Activated naive CD8-positive, alpha-beta T cell (primary cell): ENCODE measurements around the gene DNAJC9.

Experiments used
- H3K27ac Mint-ChIP-seq: one replicate; pipeline ENCODE4 v1.8.0; 2021; ENCODE audit warnings: mixed read lengths
- H3K27me3 Mint-ChIP-seq: one replicate; pipeline ENCODE4 v1.8.0; 2021; ENCODE audit warnings: mixed read lengths
- H3K36me3 Mint-ChIP-seq: one replicate; pipeline ENCODE4 v1.8.0; 2021; ENCODE audit warnings: mixed read lengths
- H3K4me1 Mint-ChIP-seq: one replicate; pipeline ENCODE4 v1.8.0; 2021; ENCODE audit warnings: low read depth, mixed read lengths
- H3K4me3 Mint-ChIP-seq: one replicate; pipeline ENCODE4 v1.8.0; 2021; ENCODE audit warnings: mild to moderate bottlenecking, mixed read lengths
- H3K9me3 Mint-ChIP-seq: one replicate; pipeline ENCODE4 v1.8.0; 2021; ENCODE audit warnings: low read depth, mixed read lengths

DNAJC9 gene

DNA sequence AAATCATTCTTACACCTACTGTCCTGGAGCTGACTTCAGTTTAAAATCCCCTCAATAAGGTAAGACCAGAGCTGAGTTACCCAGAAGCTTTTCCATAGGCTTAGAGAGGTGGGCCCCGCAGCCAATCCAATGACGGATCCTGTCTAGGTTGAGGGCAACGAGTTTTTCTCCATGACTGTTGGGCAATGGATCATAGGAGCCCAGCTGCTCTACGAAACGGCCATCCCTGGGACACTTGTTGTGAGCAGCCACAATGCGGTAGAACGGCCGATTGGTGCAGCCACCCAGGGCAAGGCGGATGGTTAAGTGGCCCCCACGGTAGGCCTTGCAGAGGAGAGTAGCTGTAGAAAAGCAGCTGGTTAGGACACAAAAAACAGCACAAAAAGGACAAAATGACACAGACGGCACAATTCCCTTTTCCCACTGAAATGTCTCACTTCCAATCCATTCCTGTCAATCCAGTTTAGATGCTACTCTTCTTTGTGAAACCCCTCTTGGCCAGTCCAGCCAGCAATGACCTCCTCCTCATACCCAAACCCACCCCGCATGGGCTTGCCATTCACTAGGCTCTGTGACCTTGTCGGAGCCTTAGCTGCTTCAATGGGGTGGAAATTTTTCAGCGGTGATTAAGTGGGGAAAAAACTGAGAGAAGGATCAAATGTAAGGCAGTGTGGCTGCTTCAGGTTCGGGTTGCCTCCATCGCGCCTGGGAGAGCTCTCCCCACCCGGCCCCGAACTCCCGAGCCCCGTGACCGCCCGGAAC, 4.8 kb upstream of the DNAJC9 start:
- Mint-ChIP-seq H3K36me3 (peaks cover 6% of the 10 kb centered on the region), H3K4me3 (peak overlapping the region; percentile 96), H3K4me1 (peaks cover 24% of the 10 kb centered on the region), H3K27me3 (no peaks in the 10 kb centered on the region), H3K9me3 (no peaks in the 10 kb centered on the region), H3K27ac (peak overlapping the region; percentile 99)

DNA sequence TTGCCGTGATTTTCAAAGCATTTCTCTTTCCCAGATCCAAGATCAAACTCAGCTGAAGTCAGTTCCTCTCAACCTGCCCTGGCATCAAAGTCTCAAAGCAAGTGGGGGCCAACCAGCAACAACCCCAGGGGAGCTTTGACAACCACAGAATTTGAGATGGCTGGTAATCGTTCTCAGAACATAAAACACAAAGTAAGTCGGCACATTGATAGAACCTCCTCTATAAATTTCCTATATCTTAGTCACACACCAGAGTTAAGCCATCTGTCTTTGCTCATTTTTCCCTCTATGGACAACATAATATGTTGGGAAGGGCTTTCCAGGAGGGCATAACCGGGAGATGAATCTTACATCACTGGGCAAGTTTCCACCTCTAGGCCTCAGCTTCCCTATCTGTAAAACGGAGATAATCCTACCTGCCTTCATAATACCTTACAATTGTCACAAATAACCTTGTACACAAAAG, 1.2 kb upstream of the DNAJC9 start:
- H3K4me3 Mint-ChIP-seq: peak overlapping the region; percentile 99
- H3K36me3 Mint-ChIP-seq: peaks cover 10% of the 10 kb centered on the region
- no peaks in the 10 kb centered on the region for H3K27me3 Mint-ChIP-seq
- H3K9me3 Mint-ChIP-seq: no peaks in the 10 kb centered on the region
- H3K4me1 Mint-ChIP-seq: peaks cover 49% of the 10 kb centered on the region
- H3K27ac Mint-ChIP-seq: peak overlapping the region; percentile 96

DNA sequence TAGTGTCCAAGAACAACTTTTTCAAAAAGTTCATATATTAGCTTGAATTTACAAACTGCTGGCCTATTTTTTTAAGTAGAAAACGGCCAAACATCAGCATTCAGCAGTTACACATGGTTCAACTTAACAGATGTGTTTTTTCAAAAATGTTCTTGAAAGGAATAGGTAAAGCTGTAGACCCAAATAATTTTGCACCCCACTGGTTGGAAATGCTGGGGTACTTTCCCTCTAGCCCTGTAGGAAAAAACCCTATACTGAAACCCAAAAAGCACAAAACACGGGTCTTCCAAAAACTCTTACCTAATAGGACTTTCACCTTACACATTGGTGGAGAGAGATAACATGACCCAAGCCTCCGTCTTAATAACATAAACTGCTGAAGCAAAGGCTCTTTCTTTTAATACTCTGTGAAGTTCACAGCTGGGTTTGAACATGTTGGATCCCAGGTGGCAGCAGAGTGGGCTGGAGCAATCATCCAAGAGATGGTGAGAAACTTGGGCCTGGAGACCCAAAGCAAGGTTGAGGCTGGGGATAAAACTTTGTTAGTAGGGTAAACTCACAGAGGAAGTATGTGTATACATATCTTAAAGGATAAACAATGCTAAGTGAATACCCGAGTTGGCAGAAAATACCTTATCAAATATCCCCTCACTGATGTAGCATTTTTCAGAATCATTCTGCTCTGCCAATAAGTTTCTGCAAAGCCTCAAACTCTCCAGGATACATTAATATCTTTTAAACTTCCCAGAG, 629 bp upstream of the DNAJC9 start:
- no peaks in the 10 kb centered on the region for H3K9me3 Mint-ChIP-seq
- H3K36me3 Mint-ChIP-seq: peaks cover 10% of the 10 kb centered on the region
- no peaks in the 10 kb centered on the region for H3K27me3 Mint-ChIP-seq
- H3K4me1 Mint-ChIP-seq: peaks cover 47% of the 10 kb centered on the region
- peak overlapping the region; percentile 96 for H3K27ac Mint-ChIP-seq
- peak overlapping the region; percentile 99 for H3K4me3 Mint-ChIP-seq

DNA sequence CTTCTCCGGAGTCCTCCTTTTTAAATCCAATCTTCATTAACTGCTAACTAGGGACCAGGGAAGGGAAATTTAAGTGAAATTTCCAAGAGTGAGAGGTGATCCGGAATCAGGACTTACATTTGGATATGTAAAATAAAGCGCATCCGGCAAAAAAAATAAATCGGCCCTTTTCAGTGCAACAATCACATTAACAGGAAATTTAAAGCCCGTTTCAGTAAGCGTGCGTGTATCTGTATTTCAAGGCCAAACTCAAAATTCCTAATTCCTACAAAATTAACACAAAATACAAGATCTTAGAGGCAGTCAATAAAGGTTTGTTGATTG, 771 bp downstream of the DNAJC9 start:
- peaks cover 41% of the 10 kb centered on the region for H3K4me1 Mint-ChIP-seq

DNA sequence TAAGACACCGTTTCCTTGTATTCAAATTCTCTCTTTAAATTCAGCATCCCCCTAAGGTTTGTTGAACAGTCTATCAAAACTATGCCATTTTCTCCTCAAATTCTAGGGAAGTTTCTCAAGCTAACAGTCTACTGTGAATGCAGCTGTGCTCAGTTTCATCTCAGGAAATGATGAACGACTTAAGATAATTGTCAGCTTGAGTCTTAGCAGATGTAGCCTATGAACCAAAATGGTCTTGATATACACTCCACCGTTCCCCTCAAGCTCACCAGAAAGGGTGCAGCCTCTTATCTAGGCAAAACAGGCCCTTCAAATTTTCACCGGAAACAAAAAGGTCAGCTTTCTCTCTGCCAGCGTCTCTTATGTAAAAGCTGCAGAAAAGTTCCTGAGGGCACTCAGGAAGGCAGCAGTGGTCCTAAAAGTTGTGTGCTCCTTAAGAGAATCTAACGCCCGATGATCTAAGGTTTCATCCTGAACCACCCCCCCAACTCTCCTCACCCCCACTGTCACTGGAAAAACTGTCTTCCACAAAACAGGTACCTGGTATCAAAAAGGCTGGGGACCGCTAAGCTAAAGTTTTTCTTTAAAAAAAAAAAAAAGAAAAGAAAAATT, 2.1 kb downstream of the DNAJC9 start:
- Mint-ChIP-seq H3K4me3 (peak overlapping the region; percentile 99), H3K27me3 (no peaks in the 10 kb centered on the region), H3K4me1 (peaks cover 32% of the 10 kb centered on the region), H3K27ac (peak overlapping the region; percentile 46), H3K9me3 (no peaks in the 10 kb centered on the region), H3K36me3 (peaks cover 9% of the 10 kb centered on the region)

More for the DNA sequence above, 771 bp downstream of the DNAJC9 start:
- Mint-ChIP-seq H3K27ac (peak overlapping the region; percentile 96), H3K36me3 (peaks cover 10% of the 10 kb centered on the region), H3K27me3 (no peaks in the 10 kb centered on the region), H3K9me3 (no peaks in the 10 kb centered on the region), H3K4me3 (peak overlapping the region; percentile 99)

DNA sequence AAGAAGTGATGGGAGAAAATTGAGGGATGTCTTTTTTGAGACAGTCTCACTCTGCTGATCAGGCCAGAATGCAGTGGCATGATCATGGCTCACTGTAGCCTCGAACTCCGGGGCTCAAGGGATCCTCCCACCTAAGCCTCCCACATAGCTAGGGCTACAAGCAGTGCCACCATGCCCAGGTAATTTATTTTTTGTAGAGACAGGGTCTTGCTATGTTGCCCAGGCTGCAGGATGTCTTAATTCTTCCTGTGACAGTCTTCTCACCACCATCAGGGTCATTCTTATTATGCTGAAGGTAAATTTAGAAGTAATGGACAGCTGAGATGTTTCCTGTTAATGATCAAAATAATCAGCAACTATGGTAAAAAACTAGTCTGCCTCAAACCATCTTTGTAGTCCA, 7.1 kb downstream of the DNAJC9 start:
- peaks cover 9% of the 10 kb centered on the region for H3K4me1 Mint-ChIP-seq
- H3K36me3 Mint-ChIP-seq: peaks cover 2% of the 10 kb centered on the region
- no peaks in the 10 kb centered on the region for H3K27me3 Mint-ChIP-seq
- peak overlapping the region; percentile 28 for H3K27ac Mint-ChIP-seq
- H3K9me3 Mint-ChIP-seq: no peaks in the 10 kb centered on the region
- H3K4me3 Mint-ChIP-seq: no peak overlapping the region

DNA sequence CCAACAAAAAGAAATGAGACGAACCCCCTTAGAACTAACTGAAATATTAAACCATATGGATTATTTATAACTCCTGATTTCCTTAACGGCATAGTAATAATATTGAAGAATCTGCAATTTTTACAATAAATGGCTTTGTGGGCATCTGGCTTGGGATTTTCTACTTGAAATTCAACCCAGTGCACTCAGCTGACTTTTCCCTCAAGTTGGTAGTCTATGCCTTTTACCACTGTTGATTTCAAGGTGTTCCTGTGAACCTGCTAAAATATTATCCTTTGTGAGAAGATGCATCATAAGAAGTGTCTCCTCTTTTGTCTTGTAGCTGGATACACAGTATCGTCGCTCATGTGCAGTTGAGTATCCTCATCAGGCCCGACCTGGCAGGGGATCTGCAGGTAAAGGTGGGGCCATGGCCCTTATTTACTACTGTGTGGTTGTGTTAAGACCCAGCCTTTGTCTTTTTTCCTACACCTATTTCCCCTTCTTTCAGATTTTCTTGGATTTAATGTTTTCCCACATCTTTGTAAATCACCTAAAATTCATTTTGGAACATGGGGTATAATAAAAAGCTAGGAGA, 8.0 kb downstream of the DNAJC9 start:
- Mint-ChIP-seq H3K9me3 (no peaks in the 10 kb centered on the region), H3K27ac (no peak overlapping the region), H3K4me1 (peaks cover 2% of the 10 kb centered on the region), H3K27me3 (no peaks in the 10 kb centered on the region), H3K4me3 (no peak overlapping the region), H3K36me3 (peaks cover 5% of the 10 kb centered on the region)

DNA sequence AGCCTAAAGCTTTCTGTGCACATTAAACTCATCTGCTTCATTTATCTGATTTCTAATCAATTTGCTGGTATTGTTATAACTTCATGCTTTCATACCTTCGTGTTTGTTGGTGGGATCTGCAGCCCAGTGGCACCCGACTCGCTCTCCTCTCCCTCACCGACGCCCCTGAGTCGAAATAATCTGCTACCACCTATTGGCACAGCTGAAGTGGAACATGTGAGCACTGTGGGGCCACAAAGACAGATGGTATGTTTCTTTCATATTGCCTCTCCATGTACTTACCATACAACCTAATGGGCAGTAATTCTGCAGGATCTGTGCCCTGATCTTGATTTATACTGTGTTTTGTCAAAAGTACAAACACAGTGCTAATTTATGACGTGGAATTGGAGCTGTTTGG, 12.4 kb downstream of the DNAJC9 start:
- H3K27ac Mint-ChIP-seq: no peak overlapping the region
- H3K36me3 Mint-ChIP-seq: peaks cover 6% of the 10 kb centered on the region
- H3K4me3 Mint-ChIP-seq: no peak overlapping the region
- no peaks in the 10 kb centered on the region for H3K9me3 Mint-ChIP-seq
- no peaks in the 10 kb centered on the region for H3K27me3 Mint-ChIP-seq
- peaks cover 2% of the 10 kb centered on the region for H3K4me1 Mint-ChIP-seq

DNA sequence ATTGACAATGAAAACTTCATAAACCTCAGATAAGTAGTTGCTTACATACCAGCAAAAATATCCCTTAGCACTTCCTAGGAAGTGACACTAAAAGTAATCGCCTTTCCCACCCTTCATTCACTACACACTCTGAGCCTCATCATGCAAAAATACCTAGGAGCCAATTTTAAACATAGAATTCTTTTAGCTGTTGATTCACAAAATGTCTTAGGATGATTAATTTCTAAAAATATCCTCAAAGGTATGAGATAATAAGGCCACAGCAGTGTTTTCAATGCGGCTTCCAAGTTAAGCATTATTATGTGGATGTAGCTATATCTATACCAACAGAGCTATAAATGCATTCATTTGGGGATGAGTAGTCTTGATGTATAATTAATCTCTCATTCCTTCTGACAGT, 13.2 kb downstream of the DNAJC9 start:
- Mint-ChIP-seq H3K27me3 (no peaks in the 10 kb centered on the region), H3K4me1 (peaks cover 2% of the 10 kb centered on the region), H3K4me3 (no peak overlapping the region), H3K27ac (no peak overlapping the region), H3K9me3 (no peaks in the 10 kb centered on the region), H3K36me3 (peaks cover 6% of the 10 kb centered on the region)

DNA sequence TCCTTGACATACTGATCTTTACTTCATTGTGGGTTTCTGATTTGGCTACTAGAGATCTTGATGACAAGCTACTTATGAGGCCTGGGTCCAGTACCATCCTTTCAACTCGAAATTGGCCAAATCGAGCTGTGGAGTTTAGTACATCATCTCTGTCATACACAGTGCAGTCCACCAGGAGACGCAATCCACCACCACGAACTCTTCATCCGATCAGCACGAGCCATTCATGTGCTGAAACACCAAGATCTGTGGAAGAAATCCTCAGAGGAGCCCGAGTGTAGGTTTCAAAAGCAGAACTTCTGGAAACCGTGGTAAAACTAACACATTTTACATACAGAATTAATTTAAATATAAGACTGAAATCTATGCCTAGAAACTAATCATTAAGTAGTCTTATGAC, 14.2 kb downstream of the DNAJC9 start:
- no peaks in the 10 kb centered on the region for H3K27me3 Mint-ChIP-seq
- peak overlapping the region; percentile 29 for H3K27ac Mint-ChIP-seq
- H3K9me3 Mint-ChIP-seq: no peaks in the 10 kb centered on the region
- H3K4me1 Mint-ChIP-seq: peaks cover 2% of the 10 kb centered on the region
- H3K4me3 Mint-ChIP-seq: no peak overlapping the region
- peaks cover 6% of the 10 kb centered on the region for H3K36me3 Mint-ChIP-seq

DNA sequence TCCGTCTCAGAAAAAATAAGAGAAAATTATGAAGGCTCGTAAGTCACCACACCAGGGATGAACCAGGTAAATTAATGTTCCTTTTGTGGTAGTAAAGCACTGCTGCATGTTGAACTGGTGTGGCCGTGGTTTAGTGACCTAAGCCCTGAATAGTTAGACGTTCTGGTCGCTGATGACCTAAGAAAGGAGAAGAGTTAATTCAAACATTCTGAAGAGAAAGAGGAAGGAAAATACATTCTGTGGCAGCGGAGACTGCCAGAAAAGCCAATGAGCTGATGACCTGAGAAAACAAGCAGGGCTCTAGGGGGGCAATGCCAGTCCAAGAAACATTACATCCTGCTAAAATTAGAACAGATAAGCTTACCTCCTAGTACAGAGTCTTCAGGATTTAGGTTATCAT, 17.5 kb downstream of the DNAJC9 start:
- Mint-ChIP-seq H3K27ac (no peak overlapping the region), H3K4me3 (no peak overlapping the region), H3K9me3 (no peaks in the 10 kb centered on the region), H3K27me3 (no peaks in the 10 kb centered on the region), H3K36me3 (peaks cover 3% of the 10 kb centered on the region), H3K4me1 (peaks cover 2% of the 10 kb centered on the region)

DNA sequence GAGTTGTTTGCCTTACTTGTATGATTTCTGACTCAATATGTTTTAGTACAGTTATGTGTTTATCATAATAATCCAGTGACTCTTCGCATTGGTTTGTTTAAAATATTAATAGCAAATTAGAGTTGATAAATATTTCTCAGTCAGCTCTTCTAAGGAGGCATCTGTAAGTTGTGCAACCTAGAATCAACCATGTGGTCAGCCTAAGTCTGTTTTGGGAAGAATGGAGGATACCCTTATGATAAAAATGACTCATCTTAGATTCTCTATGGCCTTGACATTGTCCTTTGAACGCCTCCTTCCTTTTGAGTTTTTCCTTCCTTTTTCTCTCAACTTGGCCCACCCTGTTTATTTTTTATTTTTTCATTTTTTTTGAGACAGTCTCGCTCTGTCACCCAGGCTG, 18.8 kb downstream of the DNAJC9 start:
- H3K4me3 Mint-ChIP-seq: no peak overlapping the region
- H3K9me3 Mint-ChIP-seq: no peaks in the 10 kb centered on the region
- H3K4me1 Mint-ChIP-seq: peaks cover 2% of the 10 kb centered on the region
- peaks cover 3% of the 10 kb centered on the region for H3K36me3 Mint-ChIP-seq
- no peak overlapping the region for H3K27ac Mint-ChIP-seq
- H3K27me3 Mint-ChIP-seq: no peaks in the 10 kb centered on the region

DNA sequence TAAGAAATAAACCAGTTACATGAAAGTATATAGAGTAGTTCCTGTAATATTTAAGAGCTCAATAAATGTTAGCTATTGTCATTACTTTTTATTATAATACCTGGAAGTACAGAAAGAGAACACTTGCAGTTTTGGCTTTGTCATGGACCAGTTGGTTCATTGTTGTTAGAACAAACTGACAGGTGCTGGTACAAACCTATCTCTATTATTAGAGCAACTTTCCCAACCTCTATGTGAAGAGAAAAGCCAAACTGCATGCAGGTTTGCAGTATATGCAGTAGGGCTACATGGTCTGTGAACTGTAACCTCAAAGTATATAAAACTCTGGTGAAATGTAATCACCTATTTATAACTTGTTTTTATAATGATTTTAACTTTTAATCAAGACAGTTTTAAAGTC, 20.4 kb downstream of the DNAJC9 start:
- Mint-ChIP-seq H3K4me3 (no peak overlapping the region), H3K9me3 (no peaks in the 10 kb centered on the region), H3K36me3 (peaks cover 4% of the 10 kb centered on the region), H3K4me1 (no peaks in the 10 kb centered on the region), H3K27me3 (no peaks in the 10 kb centered on the region), H3K27ac (no peak overlapping the region)

DNA sequence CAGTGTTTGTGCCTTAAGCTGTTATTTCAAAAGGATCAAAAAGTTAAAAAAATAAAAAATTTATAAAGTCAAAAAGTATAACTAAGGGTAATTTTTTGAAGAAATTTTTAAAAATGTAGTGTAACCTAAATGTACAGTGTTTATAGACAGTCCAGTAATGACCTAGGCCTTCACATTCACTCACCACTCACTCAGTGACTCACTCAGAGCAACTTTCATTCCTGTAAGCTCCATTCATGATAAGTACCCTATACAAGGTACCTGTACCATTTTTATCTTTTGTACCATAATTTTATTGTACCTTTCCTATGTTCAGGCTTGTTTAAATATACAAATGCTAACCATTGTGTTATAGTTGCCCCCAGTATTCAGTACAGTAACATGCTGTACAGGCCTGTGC, 21.5 kb downstream of the DNAJC9 start:
- Mint-ChIP-seq H3K4me3 (no peak overlapping the region), H3K27me3 (no peaks in the 10 kb centered on the region), H3K9me3 (no peaks in the 10 kb centered on the region), H3K4me1 (no peaks in the 10 kb centered on the region), H3K36me3 (peaks cover 4% of the 10 kb centered on the region), H3K27ac (no peak overlapping the region)

DNA sequence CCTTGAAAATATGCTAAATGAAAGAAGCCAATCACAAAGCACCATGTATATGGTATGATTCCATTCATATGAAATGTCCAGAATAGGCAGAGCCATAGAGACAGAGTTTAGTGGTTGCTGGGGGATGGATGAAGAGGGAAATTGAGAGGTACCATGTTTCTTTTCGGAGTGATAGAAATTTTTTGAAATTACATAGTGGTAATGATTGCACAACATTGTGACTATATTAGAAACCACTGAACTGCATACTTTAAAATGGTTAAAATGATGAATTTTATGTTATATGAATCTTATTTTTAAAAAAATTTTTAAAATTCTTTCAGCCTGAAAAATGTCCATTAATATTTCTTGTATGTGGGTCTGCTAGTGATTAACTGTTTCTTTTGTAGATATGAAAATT, 26.1 kb downstream of the DNAJC9 start:
- Mint-ChIP-seq H3K4me1 (no peaks in the 10 kb centered on the region), H3K36me3 (peaks cover 22% of the 10 kb centered on the region), H3K4me3 (no peak overlapping the region), H3K27ac (no peak overlapping the region), H3K9me3 (no peaks in the 10 kb centered on the region), H3K27me3 (no peaks in the 10 kb centered on the region)
